NCI-H187 (cell line): ENCODE data around the gene PRKCA.

ENCODE experiments used
- DNase-seq, 2 experiments: peaks; one replicate each; lab custom pipeline; 2025; lab: John Stamatoyannopoulos, UW

The PRKCA gene

DNA sequence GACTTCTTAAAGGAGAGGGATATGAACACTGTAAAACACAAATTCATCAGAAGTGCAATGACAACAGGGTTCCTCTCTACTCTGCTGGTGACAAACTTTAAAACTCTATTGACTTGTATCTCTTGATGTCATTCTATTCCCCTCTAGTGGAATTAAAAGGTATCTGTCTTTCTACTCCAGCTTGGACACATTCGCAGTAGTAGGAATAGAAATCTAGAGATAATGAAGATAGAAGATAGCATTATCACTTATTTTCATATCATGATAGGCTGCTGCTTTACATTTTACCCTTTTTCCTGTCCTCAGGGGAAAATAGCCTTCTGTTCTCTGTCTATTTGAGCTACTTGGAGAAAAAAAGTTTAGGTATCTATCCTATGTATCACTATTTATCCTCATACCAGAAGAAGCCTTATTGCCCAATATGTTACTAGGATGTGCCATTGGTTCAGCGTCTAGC is 322.9 kb downstream of the PRKCA start:
- no peak for DNase-seq

DNA sequence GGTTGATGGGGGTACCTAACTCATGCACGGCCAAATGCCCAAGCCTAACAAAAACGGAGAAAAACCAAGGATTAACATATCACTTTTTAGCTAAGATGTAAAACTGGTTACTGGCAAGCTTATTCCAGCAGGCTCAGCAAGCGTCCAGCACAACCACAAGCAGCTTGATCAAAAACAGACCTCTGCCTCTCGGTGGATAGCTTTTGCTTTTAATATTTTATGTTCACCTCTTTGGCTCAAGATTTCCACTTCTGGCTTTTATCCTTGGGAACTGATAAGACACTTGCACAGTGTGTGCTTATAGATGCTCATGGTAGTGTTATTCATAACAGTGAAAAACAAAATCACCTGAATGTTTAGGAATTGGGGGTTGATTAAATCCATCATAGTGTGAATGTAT is 325.6 kb downstream of the PRKCA start:
- DNase-seq, result no peak

DNA sequence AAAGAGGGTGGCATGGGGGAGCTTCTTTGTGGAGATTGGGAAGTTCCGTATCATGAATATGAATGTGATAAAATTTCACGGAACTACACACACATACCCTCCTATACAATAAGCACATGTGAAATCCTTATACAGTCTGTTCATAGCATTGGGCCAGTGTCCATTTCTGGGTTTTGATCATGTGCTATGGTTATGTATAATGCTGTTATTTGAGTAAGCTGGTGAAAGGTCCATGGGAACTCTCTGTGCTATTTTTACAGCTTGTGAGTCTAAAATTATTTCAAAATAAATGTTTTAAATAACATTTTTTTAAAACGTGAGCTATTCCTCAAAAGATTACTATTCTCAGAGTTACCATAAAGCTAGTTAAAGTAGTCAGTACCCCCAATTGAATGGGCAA is 327.3 kb downstream of the PRKCA start:
- DNase-seq, result no peak

DNA sequence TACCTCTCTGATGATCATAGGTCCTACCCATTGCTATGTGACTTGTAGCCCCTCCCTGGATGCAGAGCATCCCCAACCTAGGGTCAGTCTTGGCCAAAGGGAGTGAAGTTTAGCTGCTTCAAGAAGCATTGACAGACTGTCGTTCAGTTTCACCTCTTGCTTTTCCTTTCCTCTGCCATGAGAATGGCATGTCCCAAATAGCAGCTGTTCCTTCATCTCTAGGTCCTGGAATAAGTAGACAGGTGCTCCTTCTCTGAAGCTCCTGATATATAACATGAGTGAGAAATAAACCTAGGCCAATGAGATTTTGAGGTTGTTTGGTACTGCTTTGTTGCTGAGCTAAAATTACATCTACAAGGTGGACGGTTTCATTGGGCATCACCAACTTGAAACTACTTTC is 328.0 kb downstream of the PRKCA start:
- no peak for DNase-seq

DNA sequence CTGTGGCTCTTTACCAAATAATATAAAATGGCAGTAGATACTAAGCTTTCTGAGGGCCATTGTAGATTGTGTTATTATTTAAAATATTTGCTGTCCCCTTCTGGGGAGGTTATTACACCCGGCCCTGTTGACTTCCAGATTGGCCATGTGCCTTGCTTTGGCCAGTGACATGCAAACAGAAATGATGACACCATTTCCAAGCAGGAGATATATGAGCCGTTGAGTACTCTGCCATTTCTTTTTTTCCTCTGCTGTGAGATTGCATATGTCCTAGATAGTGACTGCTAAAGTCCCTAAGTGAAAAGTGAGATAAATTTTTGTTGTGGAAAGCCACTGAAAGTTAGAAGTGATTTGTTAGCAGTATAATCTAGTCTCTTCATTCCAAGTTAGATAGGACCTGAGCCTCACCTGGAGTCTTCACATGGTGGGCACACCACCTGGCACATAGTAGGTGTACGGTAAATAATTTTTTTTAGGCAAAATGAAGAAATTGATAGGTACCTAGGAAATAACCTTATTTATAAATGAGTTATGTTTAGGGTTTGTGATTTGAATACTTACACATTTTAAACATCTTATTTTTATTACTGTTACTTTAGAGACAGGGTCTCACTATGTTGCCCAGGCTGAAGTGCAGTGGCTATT is 328.5 kb downstream of the PRKCA start:
- DNase-seq, result no peak

DNA sequence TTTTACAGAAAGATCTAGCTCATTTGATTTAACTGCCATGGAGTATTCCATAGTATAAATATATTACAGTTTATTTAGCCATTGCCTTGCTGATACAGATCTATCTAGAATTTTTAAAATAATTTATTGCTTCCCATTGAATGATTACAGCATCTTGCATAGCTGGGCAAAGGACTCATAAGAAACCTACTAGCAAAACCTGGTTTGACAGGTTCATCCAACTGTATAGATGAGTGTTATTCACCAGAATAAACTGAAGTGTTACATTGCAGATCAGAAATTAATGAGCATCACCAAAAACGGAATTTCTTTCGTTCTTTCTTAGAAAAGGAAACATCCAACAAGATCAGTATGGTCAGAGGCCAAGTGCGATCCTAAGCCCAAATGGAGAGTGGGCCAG is 330.3 kb downstream of the PRKCA start:
- DNase-seq, result no peak

DNA sequence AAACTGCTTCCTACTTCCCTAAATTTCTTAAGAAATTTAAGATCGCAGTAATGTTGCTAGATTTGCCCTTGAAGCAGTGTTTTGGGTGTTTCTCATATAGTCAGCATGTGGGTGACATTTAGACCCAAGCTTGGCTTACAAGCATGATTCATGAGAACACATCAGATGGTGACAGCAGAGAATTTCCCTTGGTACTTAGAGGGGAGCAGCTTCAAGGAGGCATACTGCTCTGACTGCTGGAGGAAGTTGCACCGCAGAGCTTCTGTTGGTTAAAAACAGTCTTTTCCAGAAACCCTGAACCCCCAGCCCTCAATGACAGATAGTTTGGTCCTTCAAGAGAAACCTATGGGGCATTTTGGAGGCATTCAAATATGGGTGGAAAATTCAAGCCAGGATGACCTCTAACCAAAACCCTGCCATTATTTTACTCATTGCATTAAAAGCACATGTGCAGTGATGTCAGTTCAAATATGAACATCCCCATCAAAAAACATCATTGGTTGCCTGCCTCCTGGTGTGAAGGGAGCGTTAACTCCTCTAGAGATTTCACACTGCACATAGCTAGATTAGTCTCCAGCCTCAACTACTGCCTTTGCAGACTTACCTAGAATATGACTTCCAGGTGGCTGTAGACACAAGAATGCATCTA is 331.0 kb downstream of the PRKCA start:
- DNase-seq, result no peak

DNA sequence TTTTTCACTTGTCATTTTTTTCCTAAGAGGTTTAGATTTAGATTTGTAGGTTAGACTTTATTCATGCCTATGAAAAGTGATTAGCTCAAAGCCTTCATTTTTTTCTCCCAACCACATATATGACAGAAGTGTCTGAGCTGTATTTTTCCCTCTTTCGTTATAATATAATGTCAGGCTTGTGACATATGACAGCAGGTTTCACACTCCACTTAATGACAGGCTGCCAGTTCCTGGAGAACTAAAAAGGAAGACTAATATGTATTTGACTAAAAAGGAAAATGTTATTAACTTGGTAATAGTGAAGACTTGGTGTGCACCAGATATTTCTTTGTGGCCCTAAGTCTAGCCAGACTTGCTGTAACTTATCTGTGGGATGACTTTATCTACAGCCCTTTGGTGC is 331.8 kb downstream of the PRKCA start:
- DNase-seq, result no peak

DNA sequence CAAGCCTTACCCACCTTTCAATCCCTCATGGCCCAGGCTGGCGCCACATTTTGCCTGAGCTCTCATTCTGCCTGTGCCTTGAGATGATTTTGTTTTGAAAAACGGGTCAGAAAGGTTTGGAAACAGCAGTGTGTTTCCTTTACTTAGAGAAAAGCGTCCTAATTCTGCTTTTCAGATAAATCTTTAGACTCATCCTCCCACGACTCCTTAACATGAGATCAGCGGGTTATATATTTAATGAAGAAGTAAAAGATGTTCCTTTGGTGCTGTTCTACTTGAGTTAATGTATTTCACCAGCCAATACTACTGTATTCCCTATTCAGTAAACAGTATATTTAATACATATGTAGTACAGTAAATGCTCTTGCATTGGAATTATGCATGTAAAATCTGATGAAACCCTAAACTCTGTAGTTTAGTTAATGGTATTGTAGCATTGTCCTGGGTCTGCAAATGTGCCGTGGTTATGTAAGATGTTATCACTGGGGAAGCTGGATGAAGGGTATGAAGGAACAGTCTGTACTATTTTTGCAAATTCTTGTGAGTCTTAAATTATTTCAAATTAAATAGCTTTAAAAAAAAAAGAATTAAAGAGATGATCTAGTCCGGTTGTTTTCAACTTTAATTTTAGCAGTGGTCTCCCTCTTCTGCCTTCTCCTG is 333.1 kb downstream of the PRKCA start:
- no peak for DNase-seq

DNA sequence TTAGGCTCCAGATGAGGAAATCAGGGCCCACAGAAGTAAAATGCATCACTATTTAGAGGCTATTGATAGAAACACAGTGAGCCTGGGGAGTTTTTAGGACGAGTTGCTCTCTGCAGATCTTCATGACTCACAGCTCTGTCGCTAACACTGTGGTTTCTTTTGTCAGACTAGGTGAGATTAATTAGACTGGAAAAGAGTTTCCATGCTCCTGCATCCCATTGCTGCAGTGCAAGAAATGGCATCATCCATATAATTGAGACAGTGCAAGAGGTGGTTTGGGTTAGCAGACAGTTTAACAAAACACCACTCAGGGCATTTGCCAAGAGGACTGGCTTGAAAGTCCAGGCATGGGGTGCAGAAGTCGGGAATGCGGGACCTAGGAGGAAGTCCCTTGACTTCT is 333.7 kb downstream of the PRKCA start:
- DNase-seq, result no peak

DNA sequence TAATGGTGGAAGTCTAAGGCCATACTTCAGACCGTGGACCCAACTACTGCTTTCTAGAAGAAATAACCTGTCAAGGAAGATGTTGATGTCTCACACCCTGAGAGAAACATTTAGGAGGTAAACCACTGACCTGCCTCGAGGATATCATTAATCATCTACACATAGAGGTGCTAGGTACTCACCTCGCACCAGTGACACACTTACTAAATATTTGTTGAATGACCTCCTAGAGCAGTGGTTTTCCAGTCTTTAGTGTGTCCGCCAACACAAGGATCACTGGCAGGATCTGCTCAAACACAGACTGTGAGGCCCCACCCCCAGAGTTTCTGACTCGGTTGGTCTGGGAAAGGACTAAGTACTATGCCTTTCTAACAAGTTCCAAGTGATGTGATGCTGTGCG is 335.1 kb downstream of the PRKCA start:
- DNase-seq, result no peak

DNA sequence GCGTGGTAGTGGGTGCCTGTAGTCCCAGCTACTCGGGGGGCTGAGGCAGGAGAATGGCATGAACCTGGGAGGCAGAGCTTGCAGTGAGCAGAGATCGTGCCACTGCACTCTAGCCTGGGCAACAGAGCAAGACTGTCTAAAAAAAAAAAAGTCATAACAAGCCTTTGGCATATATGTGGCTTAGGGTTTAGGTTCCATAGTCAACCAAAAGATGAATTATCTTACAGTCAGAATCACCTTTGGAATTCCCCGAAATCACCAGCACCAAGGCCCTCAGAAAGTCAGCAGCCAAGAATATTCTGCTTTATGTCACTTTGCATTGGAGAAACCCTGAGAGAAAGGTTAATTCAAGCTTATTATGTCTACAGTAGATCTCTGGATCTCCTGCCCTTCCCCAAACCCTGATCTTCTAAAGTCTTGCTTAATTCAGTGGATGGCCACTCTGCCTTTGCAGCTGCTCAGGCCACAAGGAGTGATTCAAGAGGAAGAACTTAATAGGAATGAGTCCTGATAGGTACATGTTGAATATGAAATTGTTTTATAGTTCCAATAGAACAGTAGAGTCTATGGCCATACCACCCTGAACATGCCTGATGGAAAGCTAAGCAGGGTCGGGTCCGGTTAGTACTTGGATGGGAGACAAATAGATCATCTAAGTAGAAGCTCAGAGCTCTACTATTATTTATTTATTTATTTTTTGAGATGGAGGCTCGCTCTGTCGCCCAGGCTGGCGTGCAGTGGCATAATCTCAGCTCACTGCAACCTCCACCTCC is 336.5 kb downstream of the PRKCA start:
- DNase-seq, result no peak

DNA sequence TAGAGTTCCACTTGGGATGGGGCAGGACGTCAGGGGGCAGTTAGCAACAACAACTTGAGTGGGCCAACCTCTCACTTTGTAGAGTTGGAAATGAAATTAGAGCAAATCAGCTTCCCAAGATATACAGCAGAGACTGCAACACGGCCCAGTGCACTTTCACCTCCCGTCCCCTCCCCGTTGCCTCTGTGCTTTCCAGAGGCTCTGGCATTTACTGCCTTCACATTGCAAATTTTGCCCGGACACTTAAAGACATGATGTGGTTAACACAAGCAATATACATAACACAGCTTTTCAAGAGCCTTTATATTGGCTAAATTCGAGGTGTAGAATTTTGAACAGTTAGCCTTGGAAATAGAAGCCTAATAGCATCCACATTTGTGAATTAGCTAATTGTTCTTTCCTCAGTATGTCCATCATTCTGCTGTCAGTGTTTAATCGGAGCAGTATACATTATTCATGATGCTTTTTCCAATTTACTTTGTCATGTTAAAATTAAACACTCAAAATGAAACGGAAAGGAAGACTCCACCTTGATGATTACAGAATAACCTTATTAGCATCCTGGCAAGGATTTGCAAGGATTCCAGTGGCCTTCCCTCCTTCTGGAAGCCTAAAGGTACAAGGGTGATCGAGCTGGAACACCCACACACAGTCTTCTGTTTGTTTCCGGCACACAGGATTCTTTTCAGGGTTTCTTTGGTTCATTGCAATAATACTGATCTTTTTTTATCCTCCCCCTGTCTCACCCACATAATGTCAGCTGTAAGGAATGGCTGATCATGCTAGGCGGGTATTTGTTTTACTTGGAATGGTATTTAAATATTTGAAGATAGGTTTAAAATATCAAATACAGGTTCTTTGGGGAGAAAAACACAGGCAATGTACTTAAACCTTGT is 341.6 kb downstream of the PRKCA start:
- no peak for DNase-seq

DNA sequence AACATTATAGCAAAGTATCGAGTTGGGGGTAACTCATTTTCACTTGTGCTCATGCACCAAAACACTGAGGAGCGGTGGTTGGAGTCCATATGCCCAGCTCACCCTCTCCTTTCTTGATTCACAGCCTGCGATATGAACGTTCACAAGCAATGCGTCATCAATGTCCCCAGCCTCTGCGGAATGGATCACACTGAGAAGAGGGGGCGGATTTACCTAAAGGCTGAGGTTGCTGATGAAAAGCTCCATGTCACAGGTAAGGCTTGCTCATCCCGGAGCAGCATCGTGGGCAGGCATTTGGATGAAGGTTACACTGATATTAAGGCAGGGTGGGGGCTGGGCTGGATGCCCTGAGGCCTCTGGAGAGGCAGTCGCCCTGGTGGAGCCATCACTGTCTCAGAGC is 342.8 kb downstream of the PRKCA start:
- DNase-seq, result no peak

DNA sequence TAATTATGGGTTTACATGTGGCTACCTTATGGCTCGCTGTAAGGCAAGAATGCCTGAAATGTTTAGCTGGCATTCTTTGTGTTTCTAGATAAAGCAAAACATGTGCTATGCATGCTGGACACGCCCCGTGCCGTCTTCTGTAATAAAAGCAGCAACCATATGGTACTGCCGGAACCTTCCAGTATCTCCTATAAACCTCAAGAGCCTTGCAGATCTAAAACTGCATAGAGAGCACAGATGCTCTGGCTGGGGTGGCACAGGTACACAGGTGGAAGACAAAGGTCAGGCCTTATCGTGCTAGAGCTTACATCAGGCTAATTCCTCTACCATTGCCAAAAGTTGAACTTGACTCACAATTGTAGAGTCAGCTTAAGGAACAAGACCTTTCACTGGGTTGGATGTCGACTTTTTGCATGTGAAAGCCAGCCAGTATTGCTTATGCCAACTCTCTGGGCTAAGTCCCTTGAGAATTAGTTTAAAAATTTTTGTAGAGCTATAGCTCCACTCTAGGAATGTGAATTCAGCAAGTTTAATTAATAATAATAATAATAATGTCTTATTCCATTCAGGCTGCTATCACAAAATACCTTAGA is 345.1 kb downstream of the PRKCA start:
- DNase-seq, result no peak

DNA sequence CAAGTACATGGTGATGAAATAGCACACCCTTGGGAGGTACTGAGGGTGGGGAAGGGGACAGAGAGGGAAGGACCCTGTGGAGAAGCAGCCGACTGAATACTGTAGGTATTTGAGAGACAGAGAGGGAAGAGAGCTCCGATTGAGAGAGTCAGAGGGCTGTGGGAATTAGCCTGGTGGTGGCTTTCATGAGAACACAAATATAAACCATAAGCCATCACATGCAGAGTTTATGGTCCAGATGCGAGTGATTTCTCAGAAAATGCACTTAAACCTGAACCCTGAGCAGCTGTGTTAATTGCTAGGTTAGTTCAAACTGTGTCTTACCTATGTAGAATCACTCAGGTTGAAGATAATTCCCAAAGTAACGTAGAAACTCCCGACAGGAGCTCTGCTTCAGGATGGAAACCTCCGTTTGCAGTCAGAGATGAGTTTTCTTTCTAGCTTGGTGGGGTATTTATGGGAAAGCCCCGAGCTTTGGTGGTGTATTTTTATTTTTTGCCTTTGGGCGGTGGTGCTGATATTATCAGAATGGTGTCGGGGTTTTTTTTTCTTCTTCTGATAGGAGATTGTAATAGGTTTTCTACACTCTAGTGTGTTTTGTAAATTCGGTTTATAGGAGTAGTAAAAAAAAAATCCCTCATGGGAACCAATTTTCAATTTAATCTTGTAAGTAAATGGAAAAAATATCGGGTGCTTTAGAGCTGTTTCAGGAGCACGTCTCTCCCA is 347.6 kb downstream of the PRKCA start:
- DNase-seq, result no peak

DNA sequence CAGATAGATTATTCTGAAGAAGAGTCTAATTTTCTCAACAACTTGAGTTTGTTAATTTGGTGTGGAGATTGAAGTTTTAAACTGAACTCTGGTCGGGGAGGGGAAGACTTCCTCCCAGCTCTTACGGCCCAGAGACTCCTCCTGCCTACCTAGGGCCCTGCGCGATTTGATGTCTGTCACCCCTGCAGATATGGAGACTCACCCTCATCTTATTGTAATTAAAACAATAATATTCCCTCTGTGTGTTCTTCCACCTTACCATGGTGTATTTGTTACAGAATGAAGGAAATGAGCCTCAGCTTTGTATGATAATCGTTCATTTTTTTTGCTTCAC is 348.1 kb downstream of the PRKCA start:
- DNase-seq, result no peak

DNA sequence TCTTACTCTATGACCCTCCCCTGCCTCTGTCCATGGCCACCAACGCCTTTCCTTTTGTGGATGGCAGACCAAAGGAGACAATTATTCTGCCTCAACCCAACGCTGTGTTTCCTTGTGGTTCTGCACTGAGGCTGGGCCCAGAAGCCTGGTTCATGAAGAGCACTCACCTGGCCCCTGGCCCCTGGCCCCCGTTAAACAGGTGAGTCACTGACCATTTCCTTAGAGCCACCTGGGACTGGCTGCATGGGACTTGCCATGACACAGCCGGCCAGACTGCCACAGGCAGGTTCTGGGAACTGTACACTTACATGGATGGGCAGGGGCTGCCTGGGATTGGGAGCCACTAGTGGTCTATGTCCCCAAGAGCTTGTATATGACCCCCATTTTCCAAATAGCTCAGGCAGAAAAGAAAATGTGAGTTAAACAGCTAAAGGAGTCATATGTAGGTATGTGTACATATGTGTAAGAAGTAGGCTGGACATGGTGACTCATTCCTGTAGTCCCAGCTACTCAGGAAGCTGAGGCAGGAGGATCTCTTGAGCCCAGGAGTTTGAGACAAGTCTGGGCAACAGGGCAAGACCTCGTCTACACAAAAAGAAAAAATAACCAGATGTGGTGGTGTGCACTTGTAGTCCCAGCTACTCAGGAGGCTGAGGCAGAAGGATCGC is 350.6 kb downstream of the PRKCA start:
- no peak for DNase-seq

DNA sequence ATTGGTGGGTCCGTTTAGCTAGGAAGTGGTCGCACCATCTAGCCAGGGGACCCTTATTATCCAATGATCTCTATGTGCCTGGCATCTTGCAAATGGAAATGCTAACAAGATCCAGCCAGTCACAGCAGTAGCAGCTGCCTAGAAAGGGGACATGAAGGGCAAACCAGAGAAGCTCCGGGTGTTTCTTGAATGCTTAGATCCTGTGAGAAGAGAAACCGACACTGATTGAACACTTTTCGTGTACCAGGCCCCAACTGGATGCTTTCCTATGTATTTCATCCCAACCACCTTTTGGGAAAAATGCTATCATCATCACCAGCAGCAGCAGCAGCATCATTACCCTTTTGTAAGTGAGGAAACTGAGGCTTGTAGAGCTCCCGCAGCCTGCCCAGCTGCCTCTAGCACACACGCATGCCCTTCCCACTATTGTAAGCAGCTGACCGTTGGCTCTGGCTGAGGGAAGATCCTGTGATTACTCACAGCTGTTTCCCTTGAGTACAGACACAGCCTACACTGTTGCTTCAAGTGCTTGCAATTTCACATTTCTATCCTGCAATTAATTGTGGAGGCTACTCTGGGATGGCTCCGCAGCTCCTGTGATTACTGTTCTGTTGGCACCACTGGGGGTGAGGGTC is 351.8 kb downstream of the PRKCA start:
- DNase-seq, result no peak

DNA sequence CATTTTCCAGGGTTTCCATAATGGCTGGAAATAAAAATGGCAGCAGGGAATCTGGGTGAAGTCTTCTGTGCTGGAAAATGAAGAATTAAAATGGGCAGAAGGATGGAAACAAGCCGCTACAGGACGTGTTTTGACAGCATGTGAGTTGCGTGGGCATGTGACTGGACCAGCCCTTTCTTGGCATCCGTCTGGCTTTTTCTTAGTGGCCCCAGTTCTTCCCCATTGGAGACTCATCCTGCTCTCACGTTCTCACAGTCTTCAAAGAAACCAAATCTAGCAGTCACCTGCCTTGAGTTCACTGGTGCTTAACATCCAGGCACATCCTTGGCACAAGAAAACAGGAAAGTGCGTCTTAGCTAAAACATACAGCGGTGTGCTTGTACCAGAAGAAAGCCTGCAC is 352.4 kb downstream of the PRKCA start:
- no peak for DNase-seq
